ENCODE data around the gene OXTR.

- TF ChIP-seq, protein P1, sequence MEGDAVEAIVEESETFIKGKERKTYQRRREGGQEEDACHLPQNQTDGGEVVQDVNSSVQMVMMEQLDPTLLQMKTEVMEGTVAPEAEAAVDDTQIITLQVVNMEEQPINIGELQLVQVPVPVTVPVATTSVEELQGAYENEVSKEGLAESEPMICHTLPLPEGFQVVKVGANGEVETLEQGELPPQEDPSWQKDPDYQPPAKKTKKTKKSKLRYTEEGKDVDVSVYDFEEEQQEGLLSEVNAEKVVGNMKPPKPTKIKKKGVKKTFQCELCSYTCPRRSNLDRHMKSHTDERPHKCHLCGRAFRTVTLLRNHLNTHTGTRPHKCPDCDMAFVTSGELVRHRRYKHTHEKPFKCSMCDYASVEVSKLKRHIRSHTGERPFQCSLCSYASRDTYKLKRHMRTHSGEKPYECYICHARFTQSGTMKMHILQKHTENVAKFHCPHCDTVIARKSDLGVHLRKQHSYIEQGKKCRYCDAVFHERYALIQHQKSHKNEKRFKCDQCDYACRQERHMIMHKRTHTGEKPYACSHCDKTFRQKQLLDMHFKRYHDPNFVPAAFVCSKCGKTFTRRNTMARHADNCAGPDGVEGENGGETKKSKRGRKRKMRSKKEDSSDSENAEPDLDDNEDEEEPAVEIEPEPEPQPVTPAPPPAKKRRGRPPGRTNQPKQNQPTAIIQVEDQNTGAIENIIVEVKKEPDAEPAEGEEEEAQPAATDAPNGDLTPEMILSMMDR (optimal IDR thresholded peaks at IDR 0.05 in 1 of 3, IDR thresholded peaks at IDR 0.05 in 1 of 3, conservative IDR thresholded peaks at IDR 0.05 in 1 of 3; ENCODE audit: extremely low read depth in 1 of 3, insufficient read depth in 2 of 3, low read length in 3 of 3), result no peak
- no peak for TF ChIP-seq EZH2 (IDR thresholded peaks at IDR 0.05; ENCODE audit: low read length)
Measured at GRCh38 chr3:8724108-8724752, 45.2 kb downstream of the OXTR start.
